Transverse colon (tissue), 3 donors: ENCODE data around the gene NT5C1A.

Experiments used
- CTCF ChIP-seq, 5 experiments: fragments of 200-600 bp in 3 of 5; fragments of 450-650 bp in 2 of 5; sonication (generic) in 3 of 5; IDR thresholded peaks; 1 replicate in 2 of 5; 2 replicates in 3 of 5; pipeline ENCODE4 v1.5.1; 2016 to 2017; ENCODE audit warnings: antibody characterized with exemption in 5 of 5, inconsistent platforms in 3 of 5, mild to moderate bottlenecking in 2 of 5, moderate library complexity in 1 of 5
- EP300 ChIP-seq: sonication (generic); formaldehyde crosslinking; IDR thresholded peaks from one replicate; pipeline ENCODE4 v1.6.1; 2017; ENCODE audit warnings: antibody characterized with exemption, low read depth
- POLR2A ChIP-seq: fragments of 450-650 bp; IDR thresholded peaks from one replicate; pipeline ENCODE4 v1.6.1; 2016; ENCODE audit warnings: antibody characterized with exemption, mild to moderate bottlenecking, moderate library complexity

- TF ChIP-seq CTCF (IDR thresholded peaks at IDR 0.05), result no peak
- TF ChIP-seq POLR2A, result no peak
- no peak for TF ChIP-seq EP300
Observed at GRCh38 chr1:39657402-39657801, 14.5 kb downstream of the NT5C1A start.
